Measurements from ENCODE around the gene MUC12. TPM values are rescaled to one million over a fixed set of nuclear protein-coding genes. Genes with fewer than 3 reads are reported as not detected.

The MUC12 gene
- total and polyA plus RNA-seq, 2 of the 13 experiments (the other 11 are each of a cell fraction or from before 2014, with no cell fraction given), result not detected

DNA sequence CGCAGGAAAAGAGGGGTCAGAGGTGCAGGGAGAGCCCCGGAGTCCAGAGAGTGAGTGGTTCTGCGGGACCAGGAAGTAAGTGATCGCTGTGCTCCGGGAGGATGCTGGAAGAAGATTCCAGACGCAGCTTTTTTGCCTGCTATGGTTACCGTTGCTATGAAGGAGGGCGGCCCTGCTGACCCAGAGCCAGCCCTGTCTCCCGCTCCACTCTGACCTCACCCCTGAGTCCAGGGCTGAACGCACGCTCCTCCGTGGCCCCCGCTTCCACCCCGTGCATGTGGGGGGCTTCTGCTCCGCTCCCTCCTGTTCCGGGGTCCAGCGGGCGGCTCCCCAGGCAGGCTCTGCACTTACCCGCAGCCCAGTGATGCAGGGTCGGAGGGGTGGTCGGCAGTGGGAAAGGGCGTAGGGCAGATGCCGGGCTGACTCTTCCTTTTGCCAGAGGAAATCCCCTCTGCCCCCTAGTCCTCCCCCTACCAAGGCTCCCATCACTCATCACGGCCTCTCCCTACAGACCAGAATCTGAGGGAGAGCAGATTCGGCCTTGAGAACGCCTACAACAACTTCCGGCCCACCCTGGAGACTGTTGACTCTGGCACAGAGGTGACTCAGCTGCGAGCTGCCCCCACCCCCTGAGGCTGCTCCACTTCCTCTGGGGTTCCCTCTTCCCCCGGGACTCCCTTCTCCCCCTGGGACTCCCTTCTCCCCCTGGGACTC is 47.9 kb downstream of the MUC12 start (continued):
- TF ChIP-seq, protein P1, sequence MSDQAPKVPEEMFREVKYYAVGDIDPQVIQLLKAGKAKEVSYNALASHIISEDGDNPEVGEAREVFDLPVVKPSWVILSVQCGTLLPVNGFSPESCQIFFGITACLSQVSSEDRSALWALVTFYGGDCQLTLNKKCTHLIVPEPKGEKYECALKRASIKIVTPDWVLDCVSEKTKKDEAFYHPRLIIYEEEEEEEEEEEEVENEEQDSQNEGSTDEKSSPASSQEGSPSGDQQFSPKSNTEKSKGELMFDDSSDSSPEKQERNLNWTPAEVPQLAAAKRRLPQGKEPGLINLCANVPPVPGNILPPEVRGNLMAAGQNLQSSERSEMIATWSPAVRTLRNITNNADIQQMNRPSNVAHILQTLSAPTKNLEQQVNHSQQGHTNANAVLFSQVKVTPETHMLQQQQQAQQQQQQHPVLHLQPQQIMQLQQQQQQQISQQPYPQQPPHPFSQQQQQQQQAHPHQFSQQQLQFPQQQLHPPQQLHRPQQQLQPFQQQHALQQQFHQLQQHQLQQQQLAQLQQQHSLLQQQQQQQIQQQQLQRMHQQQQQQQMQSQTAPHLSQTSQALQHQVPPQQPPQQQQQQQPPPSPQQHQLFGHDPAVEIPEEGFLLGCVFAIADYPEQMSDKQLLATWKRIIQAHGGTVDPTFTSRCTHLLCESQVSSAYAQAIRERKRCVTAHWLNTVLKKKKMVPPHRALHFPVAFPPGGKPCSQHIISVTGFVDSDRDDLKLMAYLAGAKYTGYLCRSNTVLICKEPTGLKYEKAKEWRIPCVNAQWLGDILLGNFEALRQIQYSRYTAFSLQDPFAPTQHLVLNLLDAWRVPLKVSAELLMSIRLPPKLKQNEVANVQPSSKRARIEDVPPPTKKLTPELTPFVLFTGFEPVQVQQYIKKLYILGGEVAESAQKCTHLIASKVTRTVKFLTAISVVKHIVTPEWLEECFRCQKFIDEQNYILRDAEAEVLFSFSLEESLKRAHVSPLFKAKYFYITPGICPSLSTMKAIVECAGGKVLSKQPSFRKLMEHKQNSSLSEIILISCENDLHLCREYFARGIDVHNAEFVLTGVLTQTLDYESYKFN (CRISPR knock-in tag; conservative IDR thresholded peaks at IDR 0.05), result peak; percentile 53; the same call in 1 of the 2 replicates
- TF ChIP-seq FOXA1 (IDR thresholded peaks at IDR 0.05), result no peak
- TF ChIP-seq FOXA1 (CRISPR knock-in tag; IDR thresholded peaks at IDR 0.05), result peak; percentile 75
- TF ChIP-seq ZNF263 (CRISPR knock-in tag; IDR thresholded peaks at IDR 0.05), result peak; percentile 67
- TF ChIP-seq ATF7 (IDR thresholded peaks at IDR 0.05), result no peak
- no peak for TF ChIP-seq ATF7 (CRISPR knock-in tag; IDR thresholded peaks at IDR 0.05)
- TF ChIP-seq, protein P2, sequence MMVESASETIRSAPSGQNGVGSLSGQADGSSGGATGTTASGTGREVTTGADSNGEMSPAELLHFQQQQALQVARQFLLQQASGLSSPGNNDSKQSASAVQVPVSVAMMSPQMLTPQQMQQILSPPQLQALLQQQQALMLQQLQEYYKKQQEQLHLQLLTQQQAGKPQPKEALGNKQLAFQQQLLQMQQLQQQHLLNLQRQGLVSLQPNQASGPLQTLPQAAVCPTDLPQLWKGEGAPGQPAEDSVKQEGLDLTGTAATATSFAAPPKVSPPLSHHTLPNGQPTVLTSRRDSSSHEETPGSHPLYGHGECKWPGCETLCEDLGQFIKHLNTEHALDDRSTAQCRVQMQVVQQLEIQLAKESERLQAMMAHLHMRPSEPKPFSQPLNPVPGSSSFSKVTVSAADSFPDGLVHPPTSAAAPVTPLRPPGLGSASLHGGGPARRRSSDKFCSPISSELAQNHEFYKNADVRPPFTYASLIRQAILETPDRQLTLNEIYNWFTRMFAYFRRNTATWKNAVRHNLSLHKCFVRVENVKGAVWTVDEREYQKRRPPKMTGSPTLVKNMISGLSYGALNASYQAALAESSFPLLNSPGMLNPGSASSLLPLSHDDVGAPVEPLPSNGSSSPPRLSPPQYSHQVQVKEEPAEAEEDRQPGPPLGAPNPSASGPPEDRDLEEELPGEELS (CRISPR knock-in tag; IDR thresholded peaks at IDR 0.05), result 0 out of 2 replicates have a peak, but pooled peaks have one; percentile 21
- TF ChIP-seq EED (CRISPR knock-in tag; IDR thresholded peaks at IDR 0.05), result 0 out of 2 replicates have a peak, but pooled peaks have one; percentile 29
- 0 out of 4 replicates have a peak, but pooled peaks of 1 of the 2 experiments have one; percentile 1 for TF ChIP-seq MAFK (conservative IDR thresholded peaks at IDR 0.05 in 1 of 2, IDR thresholded peaks at IDR 0.05 in 1 of 2; ENCODE audit: low read length in 2 of 2)
- TF ChIP-seq FOXA3 (CRISPR knock-in tag; IDR thresholded peaks at IDR 0.05), result peak; percentile 72
- TF ChIP-seq FOXP1 (IDR thresholded peaks at IDR 0.05), result no peak
- 0 out of 2 replicates have a peak, but pooled peaks have one; percentile 27 for TF ChIP-seq FOXP1 (CRISPR knock-in tag; IDR thresholded peaks at IDR 0.05)
- peak; percentile 94 for TF ChIP-seq FOSL2 (CRISPR knock-in tag; IDR thresholded peaks at IDR 0.05)
- TF ChIP-seq MED1 (CRISPR knock-in tag; IDR thresholded peaks at IDR 0.05), result 0 out of 2 replicates have a peak, but pooled peaks have one; percentile 27
- TF ChIP-seq HIVEP1 (CRISPR knock-in tag; IDR thresholded peaks at IDR 0.05), result peak; percentile 55; the same call in 1 of the 2 replicates
- TF ChIP-seq, protein P3, sequence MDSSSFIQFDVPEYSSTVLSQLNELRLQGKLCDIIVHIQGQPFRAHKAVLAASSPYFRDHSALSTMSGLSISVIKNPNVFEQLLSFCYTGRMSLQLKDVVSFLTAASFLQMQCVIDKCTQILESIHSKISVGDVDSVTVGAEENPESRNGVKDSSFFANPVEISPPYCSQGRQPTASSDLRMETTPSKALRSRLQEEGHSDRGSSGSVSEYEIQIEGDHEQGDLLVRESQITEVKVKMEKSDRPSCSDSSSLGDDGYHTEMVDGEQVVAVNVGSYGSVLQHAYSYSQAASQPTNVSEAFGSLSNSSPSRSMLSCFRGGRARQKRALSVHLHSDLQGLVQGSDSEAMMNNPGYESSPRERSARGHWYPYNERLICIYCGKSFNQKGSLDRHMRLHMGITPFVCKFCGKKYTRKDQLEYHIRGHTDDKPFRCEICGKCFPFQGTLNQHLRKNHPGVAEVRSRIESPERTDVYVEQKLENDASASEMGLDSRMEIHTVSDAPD (CRISPR knock-in tag; IDR thresholded peaks at IDR 0.05), result no peak
- TF ChIP-seq, protein P4, sequence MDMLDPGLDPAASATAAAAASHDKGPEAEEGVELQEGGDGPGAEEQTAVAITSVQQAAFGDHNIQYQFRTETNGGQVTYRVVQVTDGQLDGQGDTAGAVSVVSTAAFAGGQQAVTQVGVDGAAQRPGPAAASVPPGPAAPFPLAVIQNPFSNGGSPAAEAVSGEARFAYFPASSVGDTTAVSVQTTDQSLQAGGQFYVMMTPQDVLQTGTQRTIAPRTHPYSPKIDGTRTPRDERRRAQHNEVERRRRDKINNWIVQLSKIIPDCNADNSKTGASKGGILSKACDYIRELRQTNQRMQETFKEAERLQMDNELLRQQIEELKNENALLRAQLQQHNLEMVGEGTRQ (IDR thresholded peaks at IDR 0.05; ENCODE audit: low read depth, low read length), result no peak
- TF ChIP-seq, protein P4 (CRISPR knock-in tag; IDR thresholded peaks at IDR 0.05; ENCODE audit: borderline replicate concordance), result no peak
- TF ChIP-seq ZNF570 (CRISPR knock-in tag; IDR thresholded peaks at IDR 0.05; ENCODE audit: borderline replicate concordance), result no peak

Measured in HepG2 (cell line).